Liver (tissue), 9 donors: Measurements from ENCODE around the gene KDM5A. TPM values are rescaled to one million over a fixed set of nuclear protein-coding genes. Genes with fewer than 3 reads are reported as not detected.

Source experiments
- DNase-seq: peaks from one replicate; pipeline ENCODE4 v3.0.0-alpha.2; 2017; ENCODE audit warnings: low spot score
- H3K27ac ChIP-seq, 2 donors: one replicate each; pipeline ENCODE4 v1.7.0; 2013; ENCODE audit warnings: inconsistent platforms in 2 of 2, low read length in 2 of 2, control low read depth in 1 of 2, low read depth in 1 of 2, mild to moderate bottlenecking in 1 of 2
- H3K27me3 ChIP-seq, 4 donors: one replicate each; pipeline versions ENCODE4 v1.6.1 to v1.7.0; 2013; ENCODE audit warnings: low read length in 3 of 4, inconsistent platforms in 1 of 4, mild to moderate bottlenecking in 1 of 4, moderate library complexity in 1 of 4; ENCODE audit not compliant: control insufficient read depth in 4 of 4, insufficient read depth in 4 of 4
- H3K36me3 ChIP-seq, 4 donors: one replicate each; pipeline versions ENCODE4 v1.6.1 to v1.7.0; 2013; ENCODE audit warnings: low read length in 3 of 4, mild to moderate bottlenecking in 3 of 4, low read depth in 1 of 4, moderate library complexity in 1 of 4; ENCODE audit not compliant: control insufficient read depth in 4 of 4, insufficient read depth in 3 of 4
- H3K4me1 ChIP-seq, 4 donors: one replicate each; pipeline versions ENCODE4 v1.6.1 to v1.7.0; 2013; ENCODE audit warnings: low read length in 3 of 4, mild to moderate bottlenecking in 3 of 4, moderate library complexity in 1 of 4; ENCODE audit not compliant: control insufficient read depth in 4 of 4, insufficient read depth in 4 of 4
- H3K4me3 ChIP-seq, 3 donors: one replicate each; pipeline versions ENCODE4 v1.6.1 to v1.7.0; 2013; ENCODE audit warnings: low read length in 3 of 3, control low read depth in 1 of 3, low read depth in 1 of 3, mild to moderate bottlenecking in 1 of 3
- H3K9ac ChIP-seq, 2 donors: one replicate each; pipeline ENCODE4 v1.7.0; 2013; ENCODE audit warnings: low read length in 2 of 2, mild to moderate bottlenecking in 2 of 2, moderate library complexity in 2 of 2, control low read depth in 1 of 2, low read depth in 1 of 2
- H3K9me3 ChIP-seq, 4 donors: one replicate each; pipeline versions ENCODE4 v1.6.1 to v1.7.0; 2013; ENCODE audit warnings: low read length in 3 of 4; ENCODE audit not compliant: control insufficient read depth in 4 of 4
- EGR1 ChIP-seq, 2 donors: IDR thresholded peaks; 2 replicates each; pipeline ENCODE4 v1.6.1; 2016 to 2018; ENCODE audit warnings: antibody characterized with exemption in 2 of 2, low read depth in 2 of 2
- FOXA1 ChIP-seq: IDR thresholded peaks from 2 replicates; pipeline ENCODE4 v1.6.1; 2016; ENCODE audit warnings: antibody characterized with exemption
- FOXA2 ChIP-seq: IDR thresholded peaks from 2 replicates; pipeline ENCODE4 v1.6.1; 2016; ENCODE audit warnings: antibody characterized with exemption
- GABPA ChIP-seq, 2 donors: IDR thresholded peaks in 1 of 2; conservative IDR thresholded peaks in 1 of 2; 2 replicates each; pipeline ENCODE4 v1.6.1; 2016; ENCODE audit warnings: antibody characterized with exemption in 2 of 2, mild to moderate bottlenecking in 1 of 2, moderate library complexity in 1 of 2
- HNF4A ChIP-seq, 2 donors: conservative IDR thresholded peaks; 2 replicates each; pipeline ENCODE4 v1.6.1; 2016; ENCODE audit warnings: antibody characterized with exemption in 2 of 2, mild to moderate bottlenecking in 2 of 2
- JUND ChIP-seq, 2 donors: IDR thresholded peaks; 2 replicates each; pipeline ENCODE4 v1.6.1; 2016; ENCODE audit warnings: antibody characterized with exemption in 2 of 2
- NR2F2 ChIP-seq: IDR thresholded peaks from 2 replicates; pipeline ENCODE4 v1.6.1; 2016; ENCODE audit warnings: antibody characterized with exemption
- RAD21 ChIP-seq, 2 donors: IDR thresholded peaks; 2 replicates each; pipeline ENCODE4 v1.6.1; 2016; ENCODE audit warnings: antibody characterized with exemption in 2 of 2, mild to moderate bottlenecking in 2 of 2
- RXRA ChIP-seq, 2 donors: IDR thresholded peaks; 2 replicates each; pipeline ENCODE4 v1.6.1; 2017 to 2018; ENCODE audit warnings: antibody characterized with exemption in 2 of 2, mild to moderate bottlenecking in 1 of 2
- YY1 ChIP-seq: IDR thresholded peaks from 2 replicates; pipeline ENCODE4 v1.6.1; 2016; ENCODE audit warnings: antibody characterized with exemption, mild to moderate bottlenecking
- WGBS: extraction: QIAGEN DNeasy Blood & Tissue Kit; methylation state at CpG from one replicate; pipeline ENCODE4 v1.1.7; 2013; 5-methylcytosine and 5-hydroxymethylcytosine counted together
- polyA plus RNA-seq, 2 donors: library from polyadenylated mRNA; stranded (reverse) in 1 of 2; unstranded in 1 of 2; fragments of 200-250 nt in 1 of 2; fragments of >200 nt in 1 of 2; fragmentation: Nextera tagmentation in 1 of 2; extraction: Ambion mirVana in 1 of 2; gene quantifications; one replicate each; pipeline versions ENCODE4 v1.2.1 to v1.2.3, GENCODE V29; 2013 to 2015
- total RNA-seq, 2 donors: library from RNA; depleted of rRNA; stranded (reverse); fragments of >200 nt; gene quantifications; one replicate each; pipeline ENCODE4 v1.2.3, GENCODE V29; 2014
- TF ChIP-seq, protein P1 (sequence below): fragments of 150-350 bp; IDR thresholded peaks from 2 replicates; pipeline ENCODE4 v1.5.1; 2017; ENCODE audit warnings: improper control_type of control experiment, low read depth, low read length; ENCODE audit not compliant: missing input control
- TF ChIP-seq, protein P2 (sequence below): IDR thresholded peaks from 2 replicates; pipeline ENCODE4 v1.6.1; 2016; ENCODE audit warnings: antibody characterized with exemption
- TF ChIP-seq, protein P3 (sequence below): IDR thresholded peaks from 2 replicates; pipeline ENCODE4 v1.6.1; 2016; ENCODE audit warnings: antibody characterized with exemption, mild to moderate bottlenecking
- TF ChIP-seq, protein P4 (sequence below): IDR thresholded peaks from 2 replicates; pipeline ENCODE4 v1.6.1; 2016; ENCODE audit warnings: antibody characterized with exemption
- donor health status: healthy.
- donor health status: healthy.
- donor health status: healthy.
- donor health status: healthy.
- donor health status: healthy.

The KDM5A gene
- total and polyA plus RNA-seq, 4 donors, result 7.2 to 33.7 (median 23.6) TPM

DNA sequence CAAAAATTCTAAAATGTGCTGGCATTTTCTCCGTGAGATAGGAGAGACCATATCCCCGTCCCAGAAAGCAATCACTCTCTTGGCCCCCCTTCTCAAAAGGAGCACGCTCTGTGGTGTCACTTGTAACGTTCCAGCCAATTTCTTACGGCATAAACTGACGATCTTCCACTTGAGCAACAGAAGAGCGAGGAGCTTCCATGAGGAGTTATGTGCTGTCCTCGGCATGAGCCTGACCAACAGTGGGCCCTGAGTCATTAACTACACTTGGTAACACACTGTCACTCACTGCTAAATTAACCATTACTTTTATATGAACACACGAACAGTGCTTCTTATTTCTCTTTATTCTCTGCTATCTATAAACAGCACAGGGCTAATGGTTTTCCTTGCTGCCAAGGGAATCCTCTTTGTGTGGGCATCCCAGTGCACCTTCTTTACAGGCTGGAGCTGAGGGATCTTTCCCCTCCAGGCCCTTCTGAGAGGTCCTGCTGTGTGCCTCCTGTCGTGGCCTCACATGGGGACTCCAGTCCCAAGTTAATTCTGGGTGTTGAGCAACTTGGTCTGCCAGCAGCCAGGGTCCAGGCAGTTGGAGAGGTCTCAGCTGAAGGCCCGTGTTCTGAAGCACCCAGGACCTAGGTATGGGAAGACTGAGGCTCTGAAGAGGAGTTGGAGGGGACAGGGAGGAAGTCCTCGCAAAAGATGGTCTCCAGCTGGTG lies 135.8 kb downstream of the KDM5A start:
- Histone ChIP-seq H3K4me3 (no peak overlapping the region), H3K36me3 (no peaks in the 10 kb centered on the region), H3K9ac (no peak overlapping the region), H3K27me3 (no peaks in the 10 kb centered on the region), H3K27ac (no peak overlapping the region), H3K4me1 (peaks cover 3 to 13% (median 5%) of the 10 kb centered on the region in 4 donors), H3K9me3 (no peaks in the 10 kb centered on the region)
- peak; percentile 32 for DNase-seq
- TF ChIP-seq FOXA2 (no peak), EGR1 (IDR thresholded peaks at IDR 0.05; ENCODE audit: low read depth in 2 of 2) (no peak), NR2F2 (no peak), GABPA (IDR thresholded peaks at IDR 0.05 in 1 of 2, conservative IDR thresholded peaks at IDR 0.05 in 1 of 2) (no peak), JUND (IDR thresholded peaks at IDR 0.05) (no peak), YY1 (no peak), RAD21 (IDR thresholded peaks at IDR 0.05) (no peak)
- TF ChIP-seq, protein P1, sequence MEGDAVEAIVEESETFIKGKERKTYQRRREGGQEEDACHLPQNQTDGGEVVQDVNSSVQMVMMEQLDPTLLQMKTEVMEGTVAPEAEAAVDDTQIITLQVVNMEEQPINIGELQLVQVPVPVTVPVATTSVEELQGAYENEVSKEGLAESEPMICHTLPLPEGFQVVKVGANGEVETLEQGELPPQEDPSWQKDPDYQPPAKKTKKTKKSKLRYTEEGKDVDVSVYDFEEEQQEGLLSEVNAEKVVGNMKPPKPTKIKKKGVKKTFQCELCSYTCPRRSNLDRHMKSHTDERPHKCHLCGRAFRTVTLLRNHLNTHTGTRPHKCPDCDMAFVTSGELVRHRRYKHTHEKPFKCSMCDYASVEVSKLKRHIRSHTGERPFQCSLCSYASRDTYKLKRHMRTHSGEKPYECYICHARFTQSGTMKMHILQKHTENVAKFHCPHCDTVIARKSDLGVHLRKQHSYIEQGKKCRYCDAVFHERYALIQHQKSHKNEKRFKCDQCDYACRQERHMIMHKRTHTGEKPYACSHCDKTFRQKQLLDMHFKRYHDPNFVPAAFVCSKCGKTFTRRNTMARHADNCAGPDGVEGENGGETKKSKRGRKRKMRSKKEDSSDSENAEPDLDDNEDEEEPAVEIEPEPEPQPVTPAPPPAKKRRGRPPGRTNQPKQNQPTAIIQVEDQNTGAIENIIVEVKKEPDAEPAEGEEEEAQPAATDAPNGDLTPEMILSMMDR, result no peak
- TF ChIP-seq, protein P2, sequence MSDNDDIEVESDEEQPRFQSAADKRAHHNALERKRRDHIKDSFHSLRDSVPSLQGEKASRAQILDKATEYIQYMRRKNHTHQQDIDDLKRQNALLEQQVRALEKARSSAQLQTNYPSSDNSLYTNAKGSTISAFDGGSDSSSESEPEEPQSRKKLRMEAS, result no peak
- TF ChIP-seq, protein P3, sequence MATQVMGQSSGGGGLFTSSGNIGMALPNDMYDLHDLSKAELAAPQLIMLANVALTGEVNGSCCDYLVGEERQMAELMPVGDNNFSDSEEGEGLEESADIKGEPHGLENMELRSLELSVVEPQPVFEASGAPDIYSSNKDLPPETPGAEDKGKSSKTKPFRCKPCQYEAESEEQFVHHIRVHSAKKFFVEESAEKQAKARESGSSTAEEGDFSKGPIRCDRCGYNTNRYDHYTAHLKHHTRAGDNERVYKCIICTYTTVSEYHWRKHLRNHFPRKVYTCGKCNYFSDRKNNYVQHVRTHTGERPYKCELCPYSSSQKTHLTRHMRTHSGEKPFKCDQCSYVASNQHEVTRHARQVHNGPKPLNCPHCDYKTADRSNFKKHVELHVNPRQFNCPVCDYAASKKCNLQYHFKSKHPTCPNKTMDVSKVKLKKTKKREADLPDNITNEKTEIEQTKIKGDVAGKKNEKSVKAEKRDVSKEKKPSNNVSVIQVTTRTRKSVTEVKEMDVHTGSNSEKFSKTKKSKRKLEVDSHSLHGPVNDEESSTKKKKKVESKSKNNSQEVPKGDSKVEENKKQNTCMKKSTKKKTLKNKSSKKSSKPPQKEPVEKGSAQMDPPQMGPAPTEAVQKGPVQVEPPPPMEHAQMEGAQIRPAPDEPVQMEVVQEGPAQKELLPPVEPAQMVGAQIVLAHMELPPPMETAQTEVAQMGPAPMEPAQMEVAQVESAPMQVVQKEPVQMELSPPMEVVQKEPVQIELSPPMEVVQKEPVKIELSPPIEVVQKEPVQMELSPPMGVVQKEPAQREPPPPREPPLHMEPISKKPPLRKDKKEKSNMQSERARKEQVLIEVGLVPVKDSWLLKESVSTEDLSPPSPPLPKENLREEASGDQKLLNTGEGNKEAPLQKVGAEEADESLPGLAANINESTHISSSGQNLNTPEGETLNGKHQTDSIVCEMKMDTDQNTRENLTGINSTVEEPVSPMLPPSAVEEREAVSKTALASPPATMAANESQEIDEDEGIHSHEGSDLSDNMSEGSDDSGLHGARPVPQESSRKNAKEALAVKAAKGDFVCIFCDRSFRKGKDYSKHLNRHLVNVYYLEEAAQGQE, result no peak
- 93% methylated on average over 12 of the region's 12 CpGs for WGBS

DNA sequence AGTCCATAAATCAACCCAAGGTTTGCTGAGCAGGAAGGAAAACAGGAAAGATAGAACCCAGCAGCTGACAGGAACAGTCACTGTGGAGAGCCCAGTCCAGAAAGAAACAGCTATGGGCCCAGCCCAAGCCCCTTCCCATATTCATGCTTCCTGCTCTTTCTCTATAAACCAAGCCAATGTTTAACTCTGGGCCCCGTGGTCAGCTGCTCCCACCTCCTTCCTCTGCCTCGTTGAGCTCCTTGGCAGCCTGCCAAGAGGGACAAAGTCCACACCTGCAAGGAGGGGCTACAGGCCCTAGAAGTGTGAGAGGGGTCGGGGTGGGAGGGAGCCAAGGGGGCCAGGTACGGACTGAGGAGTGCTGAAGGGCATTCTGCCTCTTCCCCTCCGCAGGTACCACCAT lies 136.5 kb downstream of the KDM5A start:
- no peak overlapping the region for H3K4me3 ChIP-seq
- WGBS, result 42% methylated on average over 5 of the region's 5 CpGs
- no peak overlapping the region for H3K27ac ChIP-seq
- H3K27me3 ChIP-seq, result no peaks in the 10 kb centered on the region
- DNase-seq, result peak; percentile 53
- H3K4me1 ChIP-seq, result peaks cover 2 to 7% (median 3%) of the 10 kb centered on the region in 4 donors
- H3K9ac ChIP-seq, result no peak overlapping the region
- TF ChIP-seq, protein P2, result no peak
- TF ChIP-seq RXRA (IDR thresholded peaks at IDR 0.05) (no peak), HNF4A (conservative IDR thresholded peaks at IDR 0.05) (no peak), RAD21 (IDR thresholded peaks at IDR 0.05) (no peak), FOXA1 (no peak)
- TF ChIP-seq, protein P3, result no peak
- TF ChIP-seq, protein P4, sequence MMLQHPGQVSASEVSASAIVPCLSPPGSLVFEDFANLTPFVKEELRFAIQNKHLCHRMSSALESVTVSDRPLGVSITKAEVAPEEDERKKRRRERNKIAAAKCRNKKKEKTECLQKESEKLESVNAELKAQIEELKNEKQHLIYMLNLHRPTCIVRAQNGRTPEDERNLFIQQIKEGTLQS, result no peak
- H3K9me3 ChIP-seq, result no peaks in the 10 kb centered on the region
- H3K36me3 ChIP-seq, result no peaks in the 10 kb centered on the region
